Naive thymus-derived CD8-positive, alpha-beta T cell (primary cell): ENCODE results near the gene CGA. TPM values are rescaled to one million over a fixed set of nuclear protein-coding genes. Genes with fewer than 3 reads are reported as not detected.
A peak's percentile ranks its signal among the peaks of the same experiment; 100 is the strongest.
"Not testable (repeated sequence)": the region's sequence is repeated elsewhere in the genome, so short reads cannot be mapped to it uniquely, and the experiment has no call there.

Experiments
- ATAC-seq, 2 donors: fragments of 150-1000 bp; cut with Tn5 transposase in 1 of 2; sonication (Bioruptor Pico), chemical (Tn5 transposase) in 1 of 2; 1 replicate in 1 of 2; 2 replicates in 1 of 2; pipeline ENCODE4 v1.10.0; 2021; ENCODE audit warnings: mild to moderate bottlenecking in 2 of 2, moderate library complexity in 2 of 2
- POLR2A ChIA-PET: fragments of 350-600 bp; sonication (Branson Sonifier 250); formaldehyde crosslinking; loops from one replicate; lab custom pipeline; 2021; ENCODE audit warnings: antibody characterized with exemption; lab: Charles Lee
- DNase-seq, 10 donors: peaks; one replicate each; pipeline versions ENCODE4 v3.0.0 to v3.0.0-alpha.2; 2020 to 2022
- H3K27ac Mint-ChIP-seq, 10 donors: one replicate each; pipeline ENCODE4 v1.8.0; 2020 to 2022; ENCODE audit warnings: mild to moderate bottlenecking in 10 of 10, mixed read lengths in 10 of 10, moderate library complexity in 4 of 10, inconsistent platforms in 1 of 10
- H3K27me3 Mint-ChIP-seq, 5 donors: one replicate each; pipeline ENCODE4 v1.8.0; 2021 to 2022; ENCODE audit warnings: mixed read lengths in 5 of 5
- H3K36me3 Mint-ChIP-seq, 3 donors: one replicate each; pipeline ENCODE4 v1.8.0; 2020 to 2022; ENCODE audit warnings: mixed read lengths in 3 of 3, mild to moderate bottlenecking in 2 of 3, inconsistent platforms in 1 of 3
- H3K4me1 Mint-ChIP-seq, 4 donors: one replicate each; pipeline ENCODE4 v1.8.0; 2021 to 2022; ENCODE audit warnings: mixed read lengths in 4 of 4
- H3K4me3 Mint-ChIP-seq, 10 donors: one replicate each; pipeline ENCODE4 v1.8.0; 2020 to 2022; ENCODE audit warnings: mild to moderate bottlenecking in 10 of 10, mixed read lengths in 10 of 10, moderate library complexity in 6 of 10, inconsistent platforms in 1 of 10
- H3K9me3 Mint-ChIP-seq, 9 donors: one replicate each; pipeline ENCODE4 v1.8.0; 2020 to 2022; ENCODE audit warnings: mixed read lengths in 9 of 9, mild to moderate bottlenecking in 3 of 9, inconsistent platforms in 1 of 9, moderate library complexity in 1 of 9
- polyA plus RNA-seq, 3 donors: library from polyadenylated mRNA; unstranded; fragments of 300-500 nt; fragmentation: Illumina TruSeq; gene quantifications; one replicate each; pipeline ENCODE4 v1.2.3, GENCODE V29; 2021
- total RNA-seq, 8 experiments: library from RNA in 2 of 8; stranded (reverse) in 2 of 8; gene quantifications; one replicate each; pipeline ENCODE4 v1.2.3 and lab custom pipeline; 2021 to 2026

The CGA gene
- total RNA-seq: not detected
- polyA plus RNA-seq: not detected
- 0 reads per million in 6 experiments for total RNA-seq (lab: John Stamatoyannopoulos, UW)

- POLR2A ChIA-PET: no interaction called here
- Mint-ChIP-seq H3K9me3 (no peaks in the 10 kb centered on the region), H3K36me3 (no peaks in the 10 kb centered on the region), H3K4me1 (peaks cover 0 to 1% (median 0%) of the 10 kb centered on the region in 4 donors), H3K27ac (no peak within 1 kb of the TSS), H3K27me3 (peaks cover 5 to 24% (median 13%) of the 10 kb centered on the region in 5 donors), H3K4me3 (no peak within 1 kb of the TSS)
- ATAC-seq (no peak), DNase-seq (no peak)
Measured at GRCh38 chr6:87095087-87095509, at the start of gene CGA. Gene CGA, minus strand, starts transcription at chr6:87095106. Its CDS starts 6,906 bp downstream, at chr6:87088200.

- H3K27ac Mint-ChIP-seq, DNase-seq, ATAC-seq, H3K4me1 Mint-ChIP-seq, H3K36me3 Mint-ChIP-seq, H3K4me3 Mint-ChIP-seq, H3K9me3 Mint-ChIP-seq: not testable (repeated sequence)
- POLR2A ChIA-PET: interaction anchor here (0.7 to 1.8 kb wide), 3 partner anchors 12 to 19 kb away, joined by 3 to 7 read pairs (median 4); partner anchors contain the start of gene ZNF292
- H3K27me3 Mint-ChIP-seq: peaks cover 0 to 25% (median 11%) of the 10 kb centered on the region in 5 donors
Measured at GRCh38 chr6:87139927-87140326, 45.0 kb upstream of the CGA start.

- DNase-seq (peak in 9 of 10 donors; percentile 22 to 77 (median 53)), ATAC-seq (peak; percentile 56 to 89)
- Mint-ChIP-seq H3K9me3 (peaks cover 0 to 3% (median 0%) of the 10 kb centered on the region in 9 donors), H3K27me3 (peaks cover 0 to 25% (median 11%) of the 10 kb centered on the region in 5 donors), H3K4me1 (peaks cover 2 to 6% (median 2%) of the 10 kb centered on the region in 4 donors), H3K36me3 (no peaks in the 10 kb centered on the region), H3K27ac (no peak overlapping the region), H3K4me3 (no peak overlapping the region)
- POLR2A ChIA-PET: interaction anchor here (0.5 to 1.8 kb wide), 3 partner anchors 16 to 99 kb away, joined by 5 to 7 read pairs (median 5); partner anchors contain the start of gene ZNF292
Measured at GRCh38 chr6:87139236-87139635, 44.3 kb upstream of the CGA start.

- peaks cover 0 to 14% (median 6%) of the 10 kb centered on the region in 5 donors for H3K27me3 Mint-ChIP-seq
- POLR2A ChIA-PET: no interaction called here
- H3K36me3 Mint-ChIP-seq: peaks cover 0 to under 1% (median 0%) of the 10 kb centered on the region in 3 donors
- no peak overlapping the region for H3K4me3 Mint-ChIP-seq
- peak overlapping the region in 1 of 10 donors; percentile 50 for H3K27ac Mint-ChIP-seq
- H3K4me1 Mint-ChIP-seq: peaks cover 2 to 6% (median 2%) of the 10 kb centered on the region in 4 donors
- ATAC-seq: no peak
- no peaks in the 10 kb centered on the region for H3K9me3 Mint-ChIP-seq
- DNase-seq: no peak
Measured at GRCh38 chr6:87136963-87137362, 42.1 kb upstream of the CGA start.

GRCh38 chr6:87127737-87128136 is 32.8 kb upstream of the CGA start:
- peaks cover 6 to 18% (median 14%) of the 10 kb centered on the region in 5 donors for H3K27me3 Mint-ChIP-seq
- POLR2A ChIA-PET: no interaction called here
- peaks cover 0 to 3% (median 0%) of the 10 kb centered on the region in 9 donors for H3K9me3 Mint-ChIP-seq
- no peak overlapping the region for H3K4me3 Mint-ChIP-seq
- peaks cover 0 to 7% (median 0%) of the 10 kb centered on the region in 3 donors for H3K36me3 Mint-ChIP-seq
- ATAC-seq (no peak), DNase-seq (no peak)
- H3K27ac Mint-ChIP-seq: no peak overlapping the region
- H3K4me1 Mint-ChIP-seq: peaks cover 0 to 2% (median 0%) of the 10 kb centered on the region in 4 donors

- ATAC-seq (no peak), DNase-seq (no peak)
- H3K27me3 Mint-ChIP-seq: peaks cover 16 to 29% (median 21%) of the 10 kb centered on the region in 5 donors
- POLR2A ChIA-PET: no interaction called here
- H3K27ac Mint-ChIP-seq: no peak overlapping the region
- peaks cover 0 to 10% (median 0%) of the 10 kb centered on the region in 3 donors for H3K36me3 Mint-ChIP-seq
- H3K4me1 Mint-ChIP-seq: peaks cover 0 to 2% (median 0%) of the 10 kb centered on the region in 4 donors
- H3K9me3 Mint-ChIP-seq: peaks cover 0 to 8% (median 0%) of the 10 kb centered on the region in 9 donors
- no peak overlapping the region for H3K4me3 Mint-ChIP-seq
Measured at GRCh38 chr6:87126501-87126900, 31.6 kb upstream of the CGA start.

GRCh38 chr6:87124074-87124473 is 29.2 kb upstream of the CGA start:
- peaks cover 0 to 8% (median 0%) of the 10 kb centered on the region in 9 donors for H3K9me3 Mint-ChIP-seq
- H3K36me3 Mint-ChIP-seq: peaks cover 0 to 14% (median 0%) of the 10 kb centered on the region in 3 donors
- DNase-seq (no peak), ATAC-seq (no peak)
- no peak overlapping the region for H3K4me3 Mint-ChIP-seq
- no peak overlapping the region for H3K27ac Mint-ChIP-seq
- H3K27me3 Mint-ChIP-seq: peaks cover 22 to 37% (median 26%) of the 10 kb centered on the region in 5 donors
- H3K4me1 Mint-ChIP-seq: peaks cover 0 to 2% (median 0%) of the 10 kb centered on the region in 4 donors
- POLR2A ChIA-PET: no interaction called here

GRCh38 chr6:87122477-87122876 is 27.6 kb upstream of the CGA start:
- Mint-ChIP-seq H3K27ac (no peak overlapping the region), H3K4me1 (peaks cover 0 to 2% (median 0%) of the 10 kb centered on the region in 4 donors), H3K36me3 (peaks cover 0 to 14% (median 0%) of the 10 kb centered on the region in 3 donors), H3K9me3 (peaks cover 0 to 8% (median 0%) of the 10 kb centered on the region in 9 donors), H3K4me3 (no peak overlapping the region), H3K27me3 (peaks cover 22 to 41% (median 26%) of the 10 kb centered on the region in 5 donors)
- POLR2A ChIA-PET: no interaction called here
- ATAC-seq: no peak
- no peak for DNase-seq

- Mint-ChIP-seq H3K36me3 (peaks cover 0 to 14% (median 0%) of the 10 kb centered on the region in 3 donors), H3K27me3 (peaks cover 15 to 28% (median 18%) of the 10 kb centered on the region in 5 donors), H3K4me1 (peaks cover 0 to 2% (median under 1%) of the 10 kb centered on the region in 4 donors), H3K4me3 (no peak overlapping the region), H3K9me3 (peaks cover 0 to 8% (median 0%) of the 10 kb centered on the region in 9 donors), H3K27ac (no peak overlapping the region)
- POLR2A ChIA-PET: no interaction called here
- ATAC-seq: no peak
- DNase-seq: no peak
Measured at GRCh38 chr6:87118054-87118453, 23.1 kb upstream of the CGA start.

- no peak overlapping the region for H3K27ac Mint-ChIP-seq
- DNase-seq (no peak), ATAC-seq (no peak)
- POLR2A ChIA-PET: no interaction called here
- no peak overlapping the region for H3K4me3 Mint-ChIP-seq
- H3K4me1 Mint-ChIP-seq: peaks cover 0 to 2% (median 0%) of the 10 kb centered on the region in 4 donors
- H3K9me3 Mint-ChIP-seq: peaks cover 0 to 3% (median 0%) of the 10 kb centered on the region in 9 donors
- peaks cover 0 to 6% (median 0%) of the 10 kb centered on the region in 3 donors for H3K36me3 Mint-ChIP-seq
- H3K27me3 Mint-ChIP-seq: peaks cover 8 to 27% (median 11%) of the 10 kb centered on the region in 5 donors
Measured at GRCh38 chr6:87116922-87117321, 22.0 kb upstream of the CGA start.

- Mint-ChIP-seq H3K27me3 (peaks cover 0 to 21% (median 8%) of the 10 kb centered on the region in 5 donors), H3K4me3 (no peak overlapping the region), H3K36me3 (peaks cover 0 to 2% (median 0%) of the 10 kb centered on the region in 3 donors), H3K4me1 (peaks cover 0 to 2% (median 0%) of the 10 kb centered on the region in 4 donors), H3K9me3 (no peaks in the 10 kb centered on the region), H3K27ac (no peak overlapping the region)
- ATAC-seq (no peak), DNase-seq (no peak)
- POLR2A ChIA-PET: no interaction called here
Measured at GRCh38 chr6:87115402-87116135, 20.7 kb upstream of the CGA start.

GRCh38 chr6:87110636-87111035 is 15.7 kb upstream of the CGA start:
- Mint-ChIP-seq H3K27ac (no peak overlapping the region), H3K36me3 (no peaks in the 10 kb centered on the region), H3K9me3 (no peaks in the 10 kb centered on the region), H3K4me3 (no peak overlapping the region), H3K27me3 (peaks cover 4 to 20% (median 10%) of the 10 kb centered on the region in 5 donors), H3K4me1 (peaks cover 0 to 2% (median 0%) of the 10 kb centered on the region in 4 donors)
- no peak for DNase-seq
- no peak for ATAC-seq
- POLR2A ChIA-PET: no interaction called here

GRCh38 chr6:87105823-87106222 is 10.9 kb upstream of the CGA start:
- Mint-ChIP-seq H3K27ac (no peak overlapping the region), H3K4me1 (no peaks in the 10 kb centered on the region), H3K4me3 (no peak overlapping the region), H3K9me3 (no peaks in the 10 kb centered on the region), H3K27me3 (peaks cover 4 to 15% (median 10%) of the 10 kb centered on the region in 5 donors), H3K36me3 (no peaks in the 10 kb centered on the region)
- POLR2A ChIA-PET: no interaction called here
- DNase-seq (no peak), ATAC-seq (no peak)
